MM.1S (cell line): Measurements from ENCODE around the gene FHDC1.

Experiments
- EZH2 ChIP-seq: fragments of 300-600 bp; sonication (generic); optimal IDR thresholded peaks from 2 replicates; pipeline ENCODE3; 2017; ENCODE audit warnings: low read depth, mild to moderate bottlenecking, antibody characterized with exemption, low read length, mixed read lengths
- TF ChIP-seq, protein P1 (sequence below): fragments of 300-600 bp; sonication (generic); IDR thresholded peaks from 2 replicates; pipeline ENCODE4 v1.5.1; 2016; ENCODE audit warnings: antibody characterized with exemption, low read length, mixed read lengths

DNA sequence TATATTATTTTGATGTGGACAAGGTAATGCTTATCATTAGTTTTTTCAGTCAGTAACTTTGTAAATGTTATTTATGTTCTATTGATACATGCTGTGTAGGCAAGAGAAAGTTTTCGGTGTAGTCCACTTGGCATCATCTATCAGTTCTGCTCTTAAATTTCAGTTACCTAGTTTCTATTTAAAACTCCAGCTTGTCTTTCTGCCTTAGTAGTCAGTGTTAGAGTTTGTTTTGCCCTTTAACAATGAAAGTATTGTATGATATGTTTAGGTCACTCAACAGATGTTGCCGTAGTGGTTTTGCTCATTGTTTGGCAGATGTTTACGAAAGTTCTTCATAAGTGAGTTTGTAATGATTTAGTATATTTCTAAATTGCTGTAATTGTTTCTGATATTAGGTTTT is 34.9 kb upstream of the FHDC1 start:
- TF ChIP-seq, protein P1, sequence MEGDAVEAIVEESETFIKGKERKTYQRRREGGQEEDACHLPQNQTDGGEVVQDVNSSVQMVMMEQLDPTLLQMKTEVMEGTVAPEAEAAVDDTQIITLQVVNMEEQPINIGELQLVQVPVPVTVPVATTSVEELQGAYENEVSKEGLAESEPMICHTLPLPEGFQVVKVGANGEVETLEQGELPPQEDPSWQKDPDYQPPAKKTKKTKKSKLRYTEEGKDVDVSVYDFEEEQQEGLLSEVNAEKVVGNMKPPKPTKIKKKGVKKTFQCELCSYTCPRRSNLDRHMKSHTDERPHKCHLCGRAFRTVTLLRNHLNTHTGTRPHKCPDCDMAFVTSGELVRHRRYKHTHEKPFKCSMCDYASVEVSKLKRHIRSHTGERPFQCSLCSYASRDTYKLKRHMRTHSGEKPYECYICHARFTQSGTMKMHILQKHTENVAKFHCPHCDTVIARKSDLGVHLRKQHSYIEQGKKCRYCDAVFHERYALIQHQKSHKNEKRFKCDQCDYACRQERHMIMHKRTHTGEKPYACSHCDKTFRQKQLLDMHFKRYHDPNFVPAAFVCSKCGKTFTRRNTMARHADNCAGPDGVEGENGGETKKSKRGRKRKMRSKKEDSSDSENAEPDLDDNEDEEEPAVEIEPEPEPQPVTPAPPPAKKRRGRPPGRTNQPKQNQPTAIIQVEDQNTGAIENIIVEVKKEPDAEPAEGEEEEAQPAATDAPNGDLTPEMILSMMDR: no peak
- no peak for TF ChIP-seq EZH2
